OCI-LY7 (cell line): ENCODE measurements around the gene ALK. TPM values are rescaled to one million over a fixed set of nuclear protein-coding genes. Genes with fewer than 3 reads are reported as not detected.

ENCODE experiments used
- BruUV-seq: library from RNA; stranded (reverse); fragments of 400-500 nt; replicated peaks from 2 replicates; lab custom pipeline; 2021; lab: Mats Ljungman, UMichigan
- CTCF ChIA-PET: fragments of 300-600 bp; sonication (Branson Sonifier 250); formaldehyde crosslinking; loops from one replicate; lab custom pipeline; 2022; ENCODE audit warnings: antibody characterized with exemption; ENCODE audit not compliant: unreplicated experiment; lab: Charles Lee
- POLR2A ChIA-PET: fragments of 300-600 bp; sonication (Branson Sonifier 250); formaldehyde crosslinking; loops from one replicate; lab custom pipeline; 2022; ENCODE audit warnings: antibody characterized with exemption; lab: Charles Lee
- DNase-seq: peaks from one replicate; pipeline ENCODE4 v3.0.0-alpha.2; 2015; ENCODE audit warnings: low spot score
- H2AFZ ChIP-seq: fragments of 200-600 bp; sonication (generic), shearing (Covaris generic); 2 replicates; pipeline ENCODE4 v1.6.1; 2014; ENCODE audit warnings: mild to moderate bottlenecking, antibody characterized with exemption, low read length, moderate library complexity
- H3K27ac ChIP-seq: fragments of 200-600 bp; sonication (generic); 2 replicates; pipeline ENCODE4 v1.5.1; 2014; ENCODE audit warnings: mixed run types, low read depth, mild to moderate bottlenecking, moderate library complexity, low read length, inconsistent platforms; ENCODE audit not compliant: poor library complexity, severe bottlenecking
- H3K36me3 ChIP-seq: fragments of 200-600 bp; sonication (generic); 2 replicates; pipeline ENCODE4 v1.6.1; 2014; ENCODE audit warnings: mild to moderate bottlenecking, antibody characterized with exemption, low read length, moderate library complexity, mixed read lengths; ENCODE audit not compliant: insufficient read depth
- H3K4me1 ChIP-seq: fragments of 200-600 bp; sonication (generic); 2 replicates; pipeline ENCODE4 v1.5.1; 2014; ENCODE audit warnings: mild to moderate bottlenecking, low read length; ENCODE audit not compliant: insufficient read depth, poor library complexity, severe bottlenecking
- H3K4me2 ChIP-seq: fragments of 200-600 bp; sonication (generic); 2 replicates; pipeline ENCODE4 v1.6.1; 2014; ENCODE audit warnings: mild to moderate bottlenecking, low read length
- H3K4me3 ChIP-seq: fragments of 200-600 bp; sonication (generic); 2 replicates; pipeline ENCODE4 v1.5.1; 2014; ENCODE audit warnings: mild to moderate bottlenecking, low read depth, low read length; ENCODE audit not compliant: poor library complexity, severe bottlenecking
- H3K79me2 ChIP-seq: fragments of 200-600 bp; sonication (generic); 2 replicates; pipeline ENCODE4 v1.6.1; 2016; ENCODE audit warnings: low read depth, mild to moderate bottlenecking, low read length, moderate library complexity, mixed read lengths; ENCODE audit not compliant: insufficient read depth
- H3K9me2 ChIP-seq: fragments of 200-600 bp; sonication (generic); 2 replicates; pipeline ENCODE4 v1.6.1; 2016; ENCODE audit warnings: mild to moderate bottlenecking, low read length, mixed read lengths; ENCODE audit not compliant: insufficient read depth
- H3K9me3 ChIP-seq: fragments of 200-600 bp; sonication (generic); 2 replicates; pipeline ENCODE4 v1.6.1; 2014; ENCODE audit warnings: mild to moderate bottlenecking, mixed run types, low read length, mixed read lengths
- H4K20me1 ChIP-seq: fragments of 200-600 bp; sonication (generic); 2 replicates; pipeline ENCODE4 v1.6.1; 2014; ENCODE audit warnings: mild to moderate bottlenecking, antibody characterized with exemption, low read length, moderate library complexity, mixed read lengths; ENCODE audit not compliant: insufficient read depth
- CTCF ChIP-seq: fragments of 200-600 bp; sonication (generic); conservative IDR thresholded peaks from 2 replicates; pipeline ENCODE4 v1.5.1; 2014; ENCODE audit warnings: mild to moderate bottlenecking, antibody characterized with exemption, low read length, moderate library complexity, mixed read lengths
- EZH2phosphoT487 ChIP-seq: fragments of 200-600 bp; sonication (generic); IDR thresholded peaks from 2 replicates; pipeline ENCODE4 v1.6.1; 2018; ENCODE audit warnings: low read depth, borderline replicate concordance, mild to moderate bottlenecking, mixed run types, antibody characterized with exemption, low read length, moderate library complexity, mixed read lengths
- intact Hi-C: fragments of 100-400 bp; cut with micrococcal nuclease; formaldehyde crosslinking; loops from one replicate; pipeline ENCODE4 v1.10.0; 2022; ENCODE audit not compliant: unreplicated experiment
- total RNA-seq, 2 experiments: library from RNA; depleted of rRNA in 1 of 2; stranded (reverse); fragments of >200 nt in 1 of 2; shearing (Covaris generic) in 1 of 2; gene quantifications; 2 replicates each; pipeline ENCODE4 v1.2.3, GENCODE V29; 2014 to 2022

ALK gene
- total RNA-seq, 2 experiments from 2014 or later: 0.09 TPM; not detected in 1

- Histone ChIP-seq H3K27ac (no peak overlapping the region), H2AFZ (no peak overlapping the region), H3K36me3 (no peaks in the 10 kb centered on the region), H3K4me1 (no peaks in the 10 kb centered on the region), H3K79me2 (no peaks in the 10 kb centered on the region), H3K9me3 (no peaks in the 10 kb centered on the region), H4K20me1 (no peaks in the 10 kb centered on the region), H3K4me2 (no peak overlapping the region), H3K9me2 (no peaks in the 10 kb centered on the region), H3K4me3 (no peak overlapping the region)
- no TSS peak for BruUV-seq
- TF ChIP-seq CTCF (no peak), EZH2phosphoT487 (no peak)
- CTCF ChIA-PET: no interaction called here
- POLR2A ChIA-PET: no interaction called here
- no peak for DNase-seq
- intact Hi-C loops: no loop called here
Observed at GRCh38 chr2:29782549-29783458, 138.6 kb downstream of the ALK start.

- Histone ChIP-seq H3K9me2 (no peaks in the 10 kb centered on the region), H3K9me3 (no peaks in the 10 kb centered on the region), H3K4me2 (no peak overlapping the region), H3K36me3 (no peaks in the 10 kb centered on the region), H2AFZ (no peak overlapping the region), H3K4me3 (no peak overlapping the region), H3K4me1 (no peaks in the 10 kb centered on the region), H3K27ac (no peak overlapping the region), H3K79me2 (no peaks in the 10 kb centered on the region), H4K20me1 (no peaks in the 10 kb centered on the region)
- DNase-seq: no peak
- no TSS peak for BruUV-seq
- TF ChIP-seq EZH2phosphoT487: no peak
- no peak for TF ChIP-seq CTCF
- CTCF ChIA-PET: no interaction called here
- intact Hi-C loops: no loop called here
- POLR2A ChIA-PET: no interaction called here
Observed at GRCh38 chr2:29782087-29782486, 139.3 kb downstream of the ALK start.

GRCh38 chr2:29780906-29781305, 140.5 kb downstream of the ALK start:
- TF ChIP-seq CTCF (no peak), EZH2phosphoT487 (no peak)
- Histone ChIP-seq H3K9me3 (no peaks in the 10 kb centered on the region), H3K27ac (no peak overlapping the region), H2AFZ (no peak overlapping the region), H3K9me2 (no peaks in the 10 kb centered on the region), H3K4me3 (no peak overlapping the region), H3K4me1 (no peaks in the 10 kb centered on the region), H3K79me2 (no peaks in the 10 kb centered on the region), H3K36me3 (no peaks in the 10 kb centered on the region), H4K20me1 (no peaks in the 10 kb centered on the region), H3K4me2 (no peak overlapping the region)
- intact Hi-C loops: no loop called here
- DNase-seq: no peak
- ChIA-PET CTCF (no interaction called here), POLR2A (interaction anchor here (0.5 kb wide), 1 partner anchor 168 kb away, joined by 3 read pairs; no protein-coding TSS in a partner anchor)
- BruUV-seq: no TSS peak
